ENCODE measurements around the gene CDC42EP4.

Gene CDC42EP4

DNA sequence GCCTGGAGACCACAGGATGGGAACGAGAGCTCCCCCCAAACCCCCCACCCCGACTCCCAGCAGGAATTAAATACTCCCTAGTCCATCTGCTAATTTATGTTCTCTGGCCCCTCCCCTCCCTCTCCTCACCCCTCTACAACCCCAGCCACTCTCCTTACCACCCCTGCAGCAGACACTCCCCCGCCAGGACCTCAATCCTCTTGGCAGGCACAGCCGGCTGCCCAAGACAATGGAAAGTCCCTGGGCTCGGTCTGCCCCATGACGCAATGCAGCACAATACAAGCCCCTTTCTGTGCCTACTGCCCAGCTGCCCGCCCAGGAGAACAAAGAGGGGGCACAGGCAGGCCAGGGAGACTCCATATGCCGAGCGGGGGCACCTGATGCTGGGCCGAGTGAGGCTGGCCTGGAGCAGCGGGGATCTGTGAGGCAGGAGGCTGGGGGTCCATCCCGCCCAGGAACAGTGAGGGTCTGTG is 30.3 kb upstream of the CDC42EP4 start:
- Histone ChIP-seq H3K4me3 (ENCODE audit: low read length, poor library complexity, severe bottlenecking) (no peak overlapping the region), H3K9me2 (replicated peaks; ENCODE audit: low read depth, low read length) (no peaks in the 10 kb centered on the region), H3F3A (ENCODE audit: low read depth) (no peaks in the 10 kb centered on the region), H3K9ac (ENCODE audit: low read depth, low read length, poor library complexity, severe bottlenecking) (no peak overlapping the region), H3K9me3 (ENCODE audit: insufficient read depth, low read depth, low read length) (no peaks in the 10 kb centered on the region), H3K4me1 (ENCODE audit: insufficient read depth, low read length, poor library complexity, severe bottlenecking) (no peaks in the 10 kb centered on the region), H3K79me2 (ENCODE audit: insufficient read depth, low read length) (no peaks in the 10 kb centered on the region), H2AFZ (ENCODE audit: low read length) (no peak overlapping the region), H4K20me1 (ENCODE audit: insufficient read depth, low read length, poor library complexity, severe bottlenecking) (no peaks in the 10 kb centered on the region), H3K36me3 (ENCODE audit: insufficient read depth, low read length) (no peaks in the 10 kb centered on the region; the same call in 1 of the 2 replicates), H3K4me2 (ENCODE audit: low read depth, low read length, poor library complexity, severe bottlenecking) (no peak overlapping the region), H3K27me3 (ENCODE audit: insufficient read depth, low read length, poor library complexity, severe bottlenecking) (no peaks in the 10 kb centered on the region)
- TF ChIP-seq, protein P1, sequence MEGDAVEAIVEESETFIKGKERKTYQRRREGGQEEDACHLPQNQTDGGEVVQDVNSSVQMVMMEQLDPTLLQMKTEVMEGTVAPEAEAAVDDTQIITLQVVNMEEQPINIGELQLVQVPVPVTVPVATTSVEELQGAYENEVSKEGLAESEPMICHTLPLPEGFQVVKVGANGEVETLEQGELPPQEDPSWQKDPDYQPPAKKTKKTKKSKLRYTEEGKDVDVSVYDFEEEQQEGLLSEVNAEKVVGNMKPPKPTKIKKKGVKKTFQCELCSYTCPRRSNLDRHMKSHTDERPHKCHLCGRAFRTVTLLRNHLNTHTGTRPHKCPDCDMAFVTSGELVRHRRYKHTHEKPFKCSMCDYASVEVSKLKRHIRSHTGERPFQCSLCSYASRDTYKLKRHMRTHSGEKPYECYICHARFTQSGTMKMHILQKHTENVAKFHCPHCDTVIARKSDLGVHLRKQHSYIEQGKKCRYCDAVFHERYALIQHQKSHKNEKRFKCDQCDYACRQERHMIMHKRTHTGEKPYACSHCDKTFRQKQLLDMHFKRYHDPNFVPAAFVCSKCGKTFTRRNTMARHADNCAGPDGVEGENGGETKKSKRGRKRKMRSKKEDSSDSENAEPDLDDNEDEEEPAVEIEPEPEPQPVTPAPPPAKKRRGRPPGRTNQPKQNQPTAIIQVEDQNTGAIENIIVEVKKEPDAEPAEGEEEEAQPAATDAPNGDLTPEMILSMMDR (conservative IDR thresholded peaks at IDR 0.05; ENCODE audit: low read length), result no peak
- TF ChIP-seq EZH2phosphoT487 (IDR thresholded peaks at IDR 0.05; ENCODE audit: borderline replicate concordance), result no peak

DNA sequence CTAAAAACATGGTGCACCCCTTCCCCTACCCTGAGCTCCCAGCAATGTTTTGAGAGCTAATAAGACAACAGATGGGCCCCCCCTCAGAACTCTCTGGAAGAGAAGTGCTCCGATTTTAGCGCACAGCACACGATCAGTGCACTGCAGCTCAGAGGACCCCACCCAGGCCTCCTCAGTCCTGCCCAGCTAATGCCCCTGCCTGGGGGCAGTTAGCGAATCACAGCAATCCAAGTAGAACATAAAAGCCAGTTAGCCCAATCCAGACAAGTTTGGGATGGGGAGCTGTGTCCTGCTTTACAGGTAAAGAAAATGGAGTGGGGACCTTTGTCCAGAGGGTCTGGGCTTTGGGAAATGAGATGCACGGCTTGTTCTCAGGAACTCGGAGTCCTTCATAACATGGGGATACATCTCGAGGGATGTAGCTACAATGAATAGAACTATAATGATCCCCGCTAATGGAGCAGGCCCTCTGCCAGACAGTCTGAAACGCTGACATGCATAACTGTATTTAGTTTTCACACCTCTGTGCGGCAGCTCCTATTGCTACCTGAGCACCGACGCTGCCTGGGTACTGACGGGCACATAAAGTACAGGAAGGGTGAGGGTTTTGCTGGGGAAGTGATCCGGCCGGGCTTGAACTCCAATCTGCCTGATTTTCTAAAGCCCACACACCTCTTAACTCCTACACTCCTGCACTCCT is 29.7 kb upstream of the CDC42EP4 start:
- H3K79me2 ChIP-seq (ENCODE audit: insufficient read depth, low read length), result no peaks in the 10 kb centered on the region
- H3K9me3 ChIP-seq (ENCODE audit: insufficient read depth, low read depth, low read length), result no peaks in the 10 kb centered on the region
- H3K9ac ChIP-seq (ENCODE audit: low read depth, low read length, poor library complexity, severe bottlenecking), result no peak overlapping the region
- no peaks in the 10 kb centered on the region for H3F3A ChIP-seq (ENCODE audit: low read depth)
- no peaks in the 10 kb centered on the region for H3K9me2 ChIP-seq (replicated peaks; ENCODE audit: low read depth, low read length)
- H2AFZ ChIP-seq (ENCODE audit: low read length), result no peak overlapping the region
- H3K4me2 ChIP-seq (ENCODE audit: low read depth, low read length, poor library complexity, severe bottlenecking), result no peak overlapping the region
- H4K20me1 ChIP-seq (ENCODE audit: insufficient read depth, low read length, poor library complexity, severe bottlenecking), result no peaks in the 10 kb centered on the region
- TF ChIP-seq, protein P1 (conservative IDR thresholded peaks at IDR 0.05; ENCODE audit: low read length), result no peak
- TF ChIP-seq EZH2phosphoT487 (IDR thresholded peaks at IDR 0.05; ENCODE audit: borderline replicate concordance), result no peak
- no peak overlapping the region for H3K4me3 ChIP-seq (ENCODE audit: low read length, poor library complexity, severe bottlenecking)
- no peaks in the 10 kb centered on the region; the same call in 1 of the 2 replicates for H3K36me3 ChIP-seq (ENCODE audit: insufficient read depth, low read length)
- no peaks in the 10 kb centered on the region for H3K4me1 ChIP-seq (ENCODE audit: insufficient read depth, low read length, poor library complexity, severe bottlenecking)
- H3K27me3 ChIP-seq (ENCODE audit: insufficient read depth, low read length, poor library complexity, severe bottlenecking), result no peaks in the 10 kb centered on the region

DNA sequence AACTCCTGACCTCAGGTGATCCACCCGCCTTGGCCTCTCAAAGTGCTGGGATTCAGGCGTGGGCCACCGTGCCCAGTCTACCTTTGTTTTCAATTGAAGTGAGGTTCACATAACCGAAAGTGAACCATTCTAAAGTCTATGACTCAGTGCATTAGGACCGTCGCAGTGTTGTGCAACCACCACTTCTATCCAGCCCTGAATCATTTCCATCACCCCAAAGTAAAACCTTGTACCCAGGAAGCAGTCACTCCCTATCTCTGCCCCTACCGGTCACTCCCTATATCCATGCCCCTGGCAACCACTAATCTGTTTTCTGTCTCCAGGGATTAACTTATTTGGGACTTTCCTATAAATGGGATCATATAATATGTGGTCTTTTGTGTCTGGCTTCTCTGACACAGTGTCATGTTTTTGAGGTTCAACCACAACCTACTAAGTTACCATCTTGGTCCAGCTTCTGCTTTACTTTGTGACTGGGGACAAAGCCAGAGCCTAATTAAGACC is 28.3 kb upstream of the CDC42EP4 start:
- no peak overlapping the region for H3K4me2 ChIP-seq (ENCODE audit: low read depth, low read length, poor library complexity, severe bottlenecking)
- H2AFZ ChIP-seq (ENCODE audit: low read length), result no peak overlapping the region
- TF ChIP-seq EZH2phosphoT487 (IDR thresholded peaks at IDR 0.05; ENCODE audit: borderline replicate concordance), result no peak
- TF ChIP-seq, protein P1 (conservative IDR thresholded peaks at IDR 0.05; ENCODE audit: low read length), result no peak

More for the DNA sequence above, 28.3 kb upstream of the CDC42EP4 start:
- H3K36me3 ChIP-seq (ENCODE audit: insufficient read depth, low read length), result no peaks in the 10 kb centered on the region; the same call in 1 of the 2 replicates
- no peaks in the 10 kb centered on the region for H4K20me1 ChIP-seq (ENCODE audit: insufficient read depth, low read length, poor library complexity, severe bottlenecking)
- H3F3A ChIP-seq (ENCODE audit: low read depth), result no peaks in the 10 kb centered on the region
- no peaks in the 10 kb centered on the region for H3K4me1 ChIP-seq (ENCODE audit: insufficient read depth, low read length, poor library complexity, severe bottlenecking)
- no peaks in the 10 kb centered on the region for H3K79me2 ChIP-seq (ENCODE audit: insufficient read depth, low read length)
- H3K4me3 ChIP-seq (ENCODE audit: low read length, poor library complexity, severe bottlenecking), result no peak overlapping the region
- H3K9me3 ChIP-seq (ENCODE audit: insufficient read depth, low read depth, low read length), result no peaks in the 10 kb centered on the region
- H3K9me2 ChIP-seq (replicated peaks; ENCODE audit: low read depth, low read length), result no peaks in the 10 kb centered on the region
- H3K27me3 ChIP-seq (ENCODE audit: insufficient read depth, low read length, poor library complexity, severe bottlenecking), result no peaks in the 10 kb centered on the region
- H3K9ac ChIP-seq (ENCODE audit: low read depth, low read length, poor library complexity, severe bottlenecking), result no peak overlapping the region

Data from Loucy (cell line).